Measurements from ENCODE around the gene GRM6.
A peak's percentile ranks its signal among the peaks of the same experiment; 100 is the strongest.

Gene GRM6

GRCh38 chr5:178994580-178995340 lies at the start of gene GRM6:
Gene GRM6, minus strand, starts transcription at chr5:178995320. Its CDS starts 376 bp downstream, at chr5:178994944.
- no peak for DNase-seq (ENCODE audit: low read depth, low spot score)

DNA sequence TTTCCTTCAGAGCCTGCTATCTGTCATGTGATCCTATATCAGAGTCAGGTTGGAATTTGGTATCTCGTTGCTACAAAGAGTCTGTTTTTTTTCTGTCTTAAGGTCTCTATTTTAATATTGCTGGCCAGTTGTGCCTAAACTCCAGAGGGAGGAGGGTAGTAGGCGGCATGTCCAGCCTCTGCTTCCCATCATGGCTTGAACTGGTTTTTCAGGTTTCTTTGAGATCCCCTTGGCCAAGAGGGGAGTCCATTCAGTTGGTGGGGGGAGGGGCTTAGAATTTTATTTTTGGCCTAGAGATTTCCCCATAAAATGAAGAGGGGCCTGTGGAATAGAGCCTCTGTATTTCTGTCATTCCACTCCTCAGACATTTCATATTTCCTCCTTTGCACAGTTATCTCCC lies 49.6 kb upstream of the GRM6 start:
- no peak for DNase-seq (ENCODE audit: low read depth, low spot score)

DNA sequence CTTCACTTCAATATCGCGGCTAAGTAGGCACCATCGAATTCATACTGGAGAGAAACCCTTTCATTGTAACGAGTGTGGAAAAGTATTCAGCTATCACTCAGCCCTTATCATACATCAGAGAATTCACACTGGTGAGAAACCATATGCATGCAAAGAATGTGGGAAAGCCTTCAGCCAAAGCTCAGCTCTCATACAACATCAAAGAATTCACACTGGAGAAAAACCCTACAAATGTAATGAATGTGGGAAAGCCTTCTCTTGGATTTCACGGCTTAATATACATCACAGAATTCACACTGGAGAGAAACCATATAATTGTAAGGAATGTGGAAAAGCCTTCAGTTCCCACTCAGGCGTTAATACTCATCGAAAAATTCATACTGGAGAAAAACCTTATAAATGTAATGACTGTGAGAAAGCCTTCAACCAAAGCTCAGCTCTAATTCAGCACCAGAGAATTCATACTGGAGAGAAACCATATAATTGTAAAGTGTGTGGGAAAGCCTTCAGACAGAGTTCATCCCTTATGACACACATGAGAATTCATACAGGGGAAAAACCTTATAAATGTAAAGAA lies 38.0 kb upstream of the GRM6 start:
- DNase-seq (ENCODE audit: low read depth, low spot score), result no peak

DNA sequence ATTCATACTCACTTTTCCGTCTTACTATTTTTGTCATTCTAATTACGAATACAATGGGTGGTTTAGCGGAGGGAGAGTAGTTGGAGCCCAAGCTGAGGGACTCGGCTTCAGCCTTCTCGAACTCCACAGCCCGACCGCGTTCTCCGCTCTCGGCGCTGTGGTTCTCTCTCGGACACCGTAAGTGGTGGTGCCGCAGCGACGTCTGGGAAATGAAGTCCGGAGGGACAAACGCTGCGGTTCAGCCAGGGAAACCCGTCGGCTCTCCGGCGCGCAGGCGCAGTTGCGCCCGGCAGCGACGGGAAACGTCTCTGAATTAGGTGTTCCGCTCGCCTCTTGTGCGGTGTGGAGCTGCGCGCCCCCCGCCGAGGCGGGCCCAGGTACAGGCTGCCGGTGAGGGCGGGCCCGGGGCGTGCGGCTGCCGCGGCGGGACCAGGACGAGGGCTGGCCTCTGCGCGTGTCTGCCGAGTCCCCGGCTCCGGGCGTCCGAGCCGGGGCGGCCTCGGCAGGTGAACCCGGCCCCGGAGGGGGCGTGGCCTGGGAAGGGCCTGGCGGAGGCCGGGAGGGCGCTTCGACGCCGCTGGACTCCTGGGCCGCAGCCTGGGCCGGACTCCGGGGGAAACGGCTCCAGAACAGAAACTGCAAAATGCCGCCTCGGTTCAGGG lies 28.5 kb upstream of the GRM6 start, which contains the start of gene ZNF879:
Gene ZNF879, plus strand, starts transcription at position 277 of the 662 bp plus-strand sequence. CDS start 1,201 bp downstream, outside the sequence.
- peak; percentile 87 for DNase-seq (ENCODE audit: low read depth, low spot score)

GRCh38 chr5:179008667-179009066 lies 13.5 kb upstream of the GRM6 start:
- DNase-seq (ENCODE audit: low read depth, low spot score), result no peak

GRCh38 chr5:179006564-179006963 lies 11.4 kb upstream of the GRM6 start:
- DNase-seq (ENCODE audit: low read depth, low spot score), result no peak

GRCh38 chr5:178998441-178998840 lies 3.3 kb upstream of the GRM6 start:
- DNase-seq (ENCODE audit: low read depth, low spot score), result no peak

GRCh38 chr5:178997191-178997590 lies 2.1 kb upstream of the GRM6 start:
- DNase-seq (ENCODE audit: low read depth, low spot score), result no peak

DNA sequence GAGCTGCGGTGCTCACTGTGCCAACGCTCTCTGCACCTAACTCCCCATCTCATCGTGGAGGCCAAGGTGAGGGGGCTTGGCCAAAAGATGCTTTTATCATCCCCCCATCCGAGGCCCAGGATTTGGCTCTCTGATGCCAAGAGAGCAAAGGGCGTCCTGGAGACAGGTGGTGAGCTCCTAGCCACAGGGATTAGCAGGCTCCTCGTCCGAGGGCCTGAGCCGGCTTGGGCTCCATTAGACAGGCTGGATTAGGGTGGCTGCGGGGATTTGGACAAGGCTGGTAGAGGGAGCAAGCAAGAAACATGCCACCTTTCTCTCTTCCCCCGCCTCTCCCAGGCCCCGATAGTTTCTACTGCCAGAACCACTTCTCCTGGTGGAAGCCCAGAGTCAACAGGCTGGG lies 1.0 kb upstream of the GRM6 start:
- no peak for DNase-seq (ENCODE audit: low read depth, low spot score)

- DNase-seq (ENCODE audit: low read depth, low spot score), result no peak
Observed at GRCh38 chr5:178995341-178995690, 196 bp upstream of the GRM6 start.

- no peak for DNase-seq (ENCODE audit: low read depth, low spot score)
Observed at GRCh38 chr5:178993955-178994579, 1.1 kb downstream of the GRM6 start.

GRCh38 chr5:178993236-178993765 lies 1.8 kb downstream of the GRM6 start:
- no peak for DNase-seq (ENCODE audit: low read depth, low spot score)

DNA sequence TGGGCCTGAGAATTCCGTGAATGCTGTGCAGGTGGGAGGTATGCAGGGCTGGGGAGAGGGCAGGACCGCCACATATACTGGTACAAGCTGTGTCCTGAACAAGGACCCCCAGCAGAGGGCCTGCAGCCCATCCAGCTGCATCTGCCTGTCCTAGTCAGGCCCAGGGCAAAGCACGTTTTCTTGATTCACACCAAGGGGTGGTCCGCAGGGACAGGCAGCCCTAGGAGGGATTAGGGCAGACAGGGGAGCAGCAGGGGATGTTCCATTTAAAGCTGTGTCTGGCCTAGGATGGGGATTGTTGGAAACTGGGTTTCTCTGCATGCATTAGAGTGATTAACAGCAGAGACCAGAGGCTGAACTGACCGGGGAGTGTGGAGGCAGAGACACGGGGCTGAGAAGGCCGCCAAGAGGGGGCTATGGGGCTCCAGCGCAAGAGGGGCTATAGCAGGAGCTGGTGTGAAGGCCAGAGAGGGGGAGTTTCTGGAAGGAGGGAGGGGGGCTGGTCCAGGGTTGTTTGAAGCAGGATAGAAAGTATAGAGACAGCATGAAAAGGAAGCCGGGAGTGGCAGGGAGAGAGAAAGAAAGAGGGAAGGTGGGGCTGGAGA lies 2.7 kb downstream of the GRM6 start:
- no peak for DNase-seq (ENCODE audit: low read depth, low spot score)

DNA sequence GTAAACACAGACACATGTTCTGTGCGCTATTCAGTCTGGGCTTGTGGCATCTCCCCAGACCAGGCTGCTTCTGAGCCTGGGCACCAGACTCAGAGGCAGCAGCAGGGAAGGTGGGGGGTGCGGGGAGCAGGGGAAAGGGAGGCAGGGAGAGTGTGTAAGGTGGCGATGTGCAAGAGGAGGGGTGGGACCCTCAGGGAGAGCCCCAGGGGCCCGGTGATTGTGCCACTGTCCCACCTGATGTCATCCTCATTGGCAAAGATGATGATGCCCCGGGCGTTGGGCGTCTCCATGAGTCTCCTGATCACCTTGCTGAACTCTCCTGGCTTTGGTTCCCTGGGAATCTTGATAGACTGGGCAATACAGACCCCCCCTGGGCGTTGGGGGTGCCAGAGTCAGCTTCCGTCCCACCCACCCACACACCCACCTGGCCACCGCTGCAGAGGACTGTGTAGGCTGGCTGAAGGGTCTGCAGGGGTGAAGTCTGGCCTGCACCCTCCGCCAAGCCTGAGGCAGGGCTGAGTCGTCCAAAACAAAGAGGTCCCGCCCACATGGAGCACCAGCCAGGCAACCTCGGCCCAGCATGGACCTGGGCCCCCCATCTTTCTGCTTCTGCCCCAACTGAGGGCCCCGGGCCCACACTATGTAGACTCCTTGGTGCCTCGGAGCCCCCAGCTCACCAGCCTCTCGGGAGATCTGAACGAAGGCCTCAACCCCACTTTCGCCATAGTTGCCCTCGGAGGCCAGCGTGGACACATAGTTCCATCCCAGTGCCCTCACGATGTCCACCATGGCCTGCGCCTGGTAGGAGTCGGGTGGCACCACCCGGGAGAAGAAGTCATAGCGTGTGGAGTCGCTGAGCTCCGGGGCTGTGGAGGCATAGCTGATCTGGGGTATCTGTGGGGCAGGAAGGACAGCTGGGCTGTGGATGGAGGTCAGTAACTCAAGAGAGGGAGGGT lies 3.7 kb downstream of the GRM6 start:
- no peak for DNase-seq (ENCODE audit: low read depth, low spot score)

GRCh38 chr5:178990491-178990890 lies 4.6 kb downstream of the GRM6 start:
- no peak for DNase-seq (ENCODE audit: low read depth, low spot score)

DNA sequence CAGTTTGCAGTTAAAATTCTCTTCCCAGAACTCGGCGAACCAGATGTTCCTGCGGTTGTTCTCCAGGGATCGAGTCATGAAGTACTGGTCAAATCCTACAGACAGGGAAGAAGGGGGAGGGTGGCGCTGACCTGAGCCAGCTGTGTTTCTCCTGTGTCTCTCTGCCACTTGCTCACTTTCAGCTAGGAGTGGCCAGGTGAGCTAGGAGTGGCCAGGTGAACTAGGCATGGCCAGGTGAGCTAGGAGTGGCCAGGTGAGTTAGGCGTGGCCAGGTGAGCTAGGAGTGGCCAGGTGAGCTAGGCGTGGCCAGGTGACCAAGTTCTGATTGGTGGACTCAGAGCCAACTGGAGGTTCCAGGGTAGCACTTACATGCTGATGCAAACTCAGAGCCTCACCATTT lies 5.8 kb downstream of the GRM6 start:
- DNase-seq (ENCODE audit: low read depth, low spot score), result no peak

- DNase-seq (ENCODE audit: low read depth, low spot score), result no peak
Observed at GRCh38 chr5:178988436-178989220, 6.5 kb downstream of the GRM6 start.

GRCh38 chr5:178986326-178986960 lies 8.7 kb downstream of the GRM6 start:
- DNase-seq (ENCODE audit: low read depth, low spot score), result no peak
